GM12878 (cell line): ENCODE measurements around the gene XPNPEP1. TPM values are rescaled to one million over a fixed set of nuclear protein-coding genes. Genes with fewer than 3 reads are reported as not detected.

ENCODE experiments used
- ATAC-seq: fragments of 200-7000 bp; cut with Tn5 transposase; 3 replicates; pipeline ENCODE4 v1.9.1; 2020; ENCODE audit warnings: mild to moderate bottlenecking, moderate library complexity
- BruUV-seq: library from RNA; stranded (reverse); fragments of 400-500 nt; replicated peaks from 2 replicates; lab custom pipeline; 2021; lab: Mats Ljungman, UMichigan
- CTCF ChIA-PET: fragments of 300-600 bp; sonication (Branson Sonifier 250); formaldehyde crosslinking; extraction: SDS; loops from one replicate; lab custom pipeline; 2021; ENCODE audit warnings: inconsistent platforms; lab: Yijun Ruan, JAX
- POLR2A ChIA-PET: fragments of 350-600 bp; formaldehyde crosslinking; extraction: SDS; loops from one replicate; lab custom pipeline; 2021; ENCODE audit warnings: inconsistent platforms; lab: Charles Lee
- RAD21 ChIA-PET: fragments of 300-600 bp; sonication (Branson Sonifier 250); formaldehyde crosslinking; loops from one replicate; lab custom pipeline; 2023; ENCODE audit warnings: antibody characterized with exemption; ENCODE audit not compliant: unreplicated experiment; lab: Charles Lee
- SMC1A ChIA-PET: fragments of 300-600 bp; sonication (Branson Sonifier 250); formaldehyde crosslinking; loops from one replicate; lab custom pipeline; 2023; ENCODE audit not compliant: unreplicated experiment, uncharacterized antibody; lab: Charles Lee
- DNase-seq: peaks from one replicate; pipeline ENCODE4 v3.0.0-alpha.2; 2011; ENCODE audit warnings: low read depth, low spot score
- FAIRE-seq: peaks from 3 replicates; lab custom pipeline; 2011; peaks lifted over from hg19 to GRCh38; lab: Jason Lieb, UNC
- H2AFZ ChIP-seq: 2 replicates; pipeline ENCODE4 v1.6.0; 2011; ENCODE audit warnings: low read depth, low read length, control low read depth; ENCODE audit not compliant: control insufficient read depth
- H3K27ac ChIP-seq: 2 replicates; pipeline ENCODE4 v1.5.1; 2011; ENCODE audit warnings: control low read depth; ENCODE audit not compliant: control insufficient read depth, insufficient read depth
- H3K27me3 ChIP-seq, 2 experiments: replicated peaks in 1 of 2; 2 replicates each; pipeline versions ENCODE4 v1.6.0 to v1.6.1; 2011; ENCODE audit warnings: low read length in 1 of 2; ENCODE audit not compliant: control insufficient read depth in 2 of 2, insufficient read depth in 2 of 2
- H3K36me3 ChIP-seq, 2 experiments: 2 replicates each; pipeline ENCODE4 v1.5.1; 2011; ENCODE audit warnings: low read length in 1 of 2; ENCODE audit not compliant: control insufficient read depth in 2 of 2, insufficient read depth in 2 of 2
- H3K4me1 ChIP-seq: 2 replicates; pipeline ENCODE4 v1.6.1; 2011; ENCODE audit warnings: mild to moderate bottlenecking, low read length, moderate library complexity, mixed read lengths; ENCODE audit not compliant: control insufficient read depth, insufficient read depth
- H3K4me2 ChIP-seq: 2 replicates; pipeline ENCODE4 v1.6.0; 2011; ENCODE audit warnings: control low read depth; ENCODE audit not compliant: control insufficient read depth, insufficient read depth
- H3K4me3 ChIP-seq: fragments of 200-600 bp; sonication (generic); 2 replicates; pipeline ENCODE4 v1.5.1; 2016
- H3K79me2 ChIP-seq: 2 replicates; pipeline ENCODE4 v1.6.0; 2011; ENCODE audit warnings: low read length; ENCODE audit not compliant: control insufficient read depth, insufficient read depth
- H3K9ac ChIP-seq: 2 replicates; pipeline ENCODE4 v1.8.0; 2011; ENCODE audit warnings: low read length, control low read depth, mixed read lengths; ENCODE audit not compliant: control insufficient read depth, insufficient read depth
- H3K9me3 ChIP-seq: replicated peaks from 3 replicates; pipeline ENCODE4 v1.5.1; 2011; ENCODE audit warnings: mild to moderate bottlenecking, low read length; ENCODE audit not compliant: control insufficient read depth, insufficient read depth
- H4K20me1 ChIP-seq: 2 replicates; pipeline ENCODE4 v1.6.0; 2011; ENCODE audit not compliant: control insufficient read depth, insufficient read depth
- BMI1 ChIP-seq: fragments of 450-650 bp; IDR thresholded peaks from 2 replicates; pipeline ENCODE4 v1.6.1; 2016; ENCODE audit warnings: mild to moderate bottlenecking, moderate library complexity, borderline replicate concordance
- BRCA1 ChIP-seq: IDR thresholded peaks from 2 replicates; pipeline ENCODE4 v1.6.1; 2011; ENCODE audit warnings: low read depth, low read length, improper control_type of control experiment
- CREB1 ChIP-seq: IDR thresholded peaks from 2 replicates; pipeline ENCODE4 v1.6.1; 2012; ENCODE audit warnings: low read depth, mild to moderate bottlenecking, inconsistent platforms
- EZH2 ChIP-seq: IDR thresholded peaks from 2 replicates; pipeline ENCODE4 v1.6.1; 2012; ENCODE audit warnings: low read depth, mild to moderate bottlenecking, control low read depth, inconsistent platforms, low read length, borderline replicate concordance; ENCODE audit not compliant: control insufficient read depth
- FOS ChIP-seq: IDR thresholded peaks from 3 replicates; pipeline ENCODE4 v1.6.1; 2011; ENCODE audit warnings: borderline replicate concordance; ENCODE audit not compliant: insufficient read length; ENCODE audit errors: extremely low read depth
- KDM1A ChIP-seq: fragments of 200-600 bp; sonication (generic); IDR thresholded peaks from 2 replicates; pipeline ENCODE4 v1.6.1; 2016; ENCODE audit warnings: borderline replicate concordance
- NRF1 ChIP-seq: conservative IDR thresholded peaks from 2 replicates; pipeline ENCODE4 v1.6.1; 2011; ENCODE audit warnings: mild to moderate bottlenecking, low read depth, low read length, improper control_type of control experiment
- PAX5 ChIP-seq: IDR thresholded peaks from 2 replicates; pipeline ENCODE4 v1.6.1; 2011; ENCODE audit warnings: low read depth, low read length, borderline replicate concordance
- RFX5 ChIP-seq: IDR thresholded peaks from 2 replicates; pipeline ENCODE4 v1.6.1; 2011; ENCODE audit warnings: low read depth, low read length, improper control_type of control experiment
- RUNX3 ChIP-seq: IDR thresholded peaks from 2 replicates; pipeline ENCODE4 v1.6.1; 2012; ENCODE audit warnings: low read length, inconsistent platforms
- SPI1 ChIP-seq: IDR thresholded peaks from 2 replicates; pipeline ENCODE4 v1.6.1; 2011; ENCODE audit warnings: low read depth, mild to moderate bottlenecking, low read length, moderate library complexity, borderline replicate concordance; ENCODE audit not compliant: insufficient read depth
- SUPT20H ChIP-seq: IDR thresholded peaks from 2 replicates; pipeline ENCODE4 v1.6.1; 2011; ENCODE audit warnings: low read depth, mild to moderate bottlenecking, low read length, moderate library complexity, borderline replicate concordance; ENCODE audit not compliant: control insufficient read depth
- TCF12 ChIP-seq: IDR thresholded peaks from 2 replicates; pipeline ENCODE4 v1.6.1; 2011; ENCODE audit warnings: low read depth, mild to moderate bottlenecking, low read length
- WGBS: methylation state at CpG from one replicate; pipeline ENCODE4 v1.1.6; 2016; ENCODE audit warnings: low lambda C conversion rate; ENCODE audit not compliant: insufficient replicate concordance, insufficient coverage; ENCODE audit errors: missing lambda C conversion rate; 5-methylcytosine and 5-hydroxymethylcytosine counted together
- in situ Hi-C: fragments of 300-500 bp; cut with MboI; formaldehyde crosslinking; loops from 9 replicates; pipeline ENCODE4 v1.14.3; 2018; ENCODE audit warnings: mixed read lengths
- intact Hi-C: fragments of 100-400 bp; cut with micrococcal nuclease; formaldehyde crosslinking; loops from one replicate; pipeline ENCODE4 v1.14.2; 2022; ENCODE audit not compliant: unreplicated experiment
- polyA plus RNA-seq, 11 experiments: library from polyadenylated mRNA; depleted of rRNA in 4 of 11; unstranded in 6 of 11; stranded (reverse) in 5 of 11; fragments of >200 nt; fragmentation: Nextera tagmentation in 4 of 11; fragmentation: Illumina TruSeq in 1 of 11; extraction: Ambion mirVana in 4 of 11; extraction: Trizol in 1 of 11; gene quantifications; 1 replicate in 1 of 11; 2 replicates in 10 of 11; pipeline versions ENCODE4 v1.2.1 to v1.2.3, GENCODE V29; 2011 to 2016; ENCODE audit warnings: inconsistent platforms in 2 of 11, missing spikeins in 2 of 11, low read depth in 1 of 11
- total RNA-seq, 4 experiments: library from RNA; depleted of rRNA in 3 of 4; stranded (reverse); fragments of >200 nt in 3 of 4; fragmentation: Illumina TruSeq in 1 of 4; extraction: Trizol in 1 of 4; gene quantifications; 2 replicates each; pipeline versions ENCODE4 v1.2.1 to v1.2.3, GENCODE V29; 2013 to 2021
- TF ChIP-seq, protein P1 (sequence below): fragments of 450-650 bp; IDR thresholded peaks from 2 replicates; pipeline ENCODE4 v1.6.1; 2016; ENCODE audit warnings: mild to moderate bottlenecking
- TF ChIP-seq, protein P2 (sequence below): IDR thresholded peaks from 2 replicates; pipeline ENCODE4 v1.6.1; 2011; ENCODE audit warnings: low read depth, low read length, improper control_type of control experiment, borderline replicate concordance
- TF ChIP-seq, protein P3 (sequence below): fragments of 450-650 bp; formaldehyde crosslinking; IDR thresholded peaks from 2 replicates; pipeline ENCODE4 v1.5.0; 2022; ENCODE audit warnings: mild to moderate bottlenecking, missing genetic modification characterization

The XPNPEP1 gene
- total and polyA plus RNA-seq, 10 of the 15 experiments (the other 5 are each of a cell fraction or from before 2014, with no cell fraction given) = 22.7 to 108 (median 43.5) TPM

GRCh38 chr10:109835257-109835656, 88.1 kb downstream of the XPNPEP1 start (continued):
- TF ChIP-seq, protein P1, sequence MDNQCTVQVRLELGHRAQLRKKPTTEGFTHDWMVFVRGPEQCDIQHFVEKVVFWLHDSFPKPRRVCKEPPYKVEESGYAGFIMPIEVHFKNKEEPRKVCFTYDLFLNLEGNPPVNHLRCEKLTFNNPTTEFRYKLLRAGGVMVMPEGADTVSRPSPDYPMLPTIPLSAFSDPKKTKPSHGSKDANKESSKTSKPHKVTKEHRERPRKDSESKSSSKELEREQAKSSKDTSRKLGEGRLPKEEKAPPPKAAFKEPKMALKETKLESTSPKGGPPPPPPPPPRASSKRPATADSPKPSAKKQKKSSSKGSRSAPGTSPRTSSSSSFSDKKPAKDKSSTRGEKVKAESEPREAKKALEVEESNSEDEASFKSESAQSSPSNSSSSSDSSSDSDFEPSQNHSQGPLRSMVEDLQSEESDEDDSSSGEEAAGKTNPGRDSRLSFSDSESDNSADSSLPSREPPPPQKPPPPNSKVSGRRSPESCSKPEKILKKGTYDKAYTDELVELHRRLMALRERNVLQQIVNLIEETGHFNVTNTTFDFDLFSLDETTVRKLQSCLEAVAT = no peak
- TF ChIP-seq EZH2 (no peak), PAX5 (no peak)

- H2AFZ ChIP-seq = no peak overlapping the region
- H4K20me1 ChIP-seq = no peaks in the 10 kb centered on the region
- no peak overlapping the region for H3K4me2 ChIP-seq
- H3K36me3 ChIP-seq = no peaks in the 10 kb centered on the region
- no peak overlapping the region for H3K4me3 ChIP-seq
- H3K4me1 ChIP-seq = no peaks in the 10 kb centered on the region
- no peak for FAIRE-seq
- in situ Hi-C loops (no loop called here), intact Hi-C loops (no loop called here)
- no peaks in the 10 kb centered on the region for H3K9me3 ChIP-seq
- SMC1A ChIA-PET = no interaction called here
- H3K27ac ChIP-seq = no peak overlapping the region
- no peaks in the 10 kb centered on the region for H3K79me2 ChIP-seq
- no TSS peak for BruUV-seq
- CTCF ChIA-PET = interaction anchor here (1.1 kb wide), 1 partner anchor 20 kb away, joined by 3 read pairs; no protein-coding TSS in a partner anchor
- peaks cover 0 to 2% of the 10 kb centered on the region in 2 experiments; a peak in 1 of 4 replicates for H3K27me3 ChIP-seq
- 44% methylated on average over 9 of the region's 9 CpGs for WGBS
- H3K9ac ChIP-seq = no peak overlapping the region
- no peak for ATAC-seq
- POLR2A ChIA-PET = no interaction called here
- DNase-seq = no peak
- RAD21 ChIA-PET = no interaction called here
- TF ChIP-seq FOS (no peak), RUNX3 (no peak), RFX5 (no peak), TCF12 (no peak), SPI1 (no peak), BRCA1 (no peak), CREB1 (no peak), KDM1A (no peak), SUPT20H (no peak), NRF1 (no peak), BMI1 (no peak)
- TF ChIP-seq, protein P2, sequence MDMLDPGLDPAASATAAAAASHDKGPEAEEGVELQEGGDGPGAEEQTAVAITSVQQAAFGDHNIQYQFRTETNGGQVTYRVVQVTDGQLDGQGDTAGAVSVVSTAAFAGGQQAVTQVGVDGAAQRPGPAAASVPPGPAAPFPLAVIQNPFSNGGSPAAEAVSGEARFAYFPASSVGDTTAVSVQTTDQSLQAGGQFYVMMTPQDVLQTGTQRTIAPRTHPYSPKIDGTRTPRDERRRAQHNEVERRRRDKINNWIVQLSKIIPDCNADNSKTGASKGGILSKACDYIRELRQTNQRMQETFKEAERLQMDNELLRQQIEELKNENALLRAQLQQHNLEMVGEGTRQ = no peak
- TF ChIP-seq, protein P3, sequence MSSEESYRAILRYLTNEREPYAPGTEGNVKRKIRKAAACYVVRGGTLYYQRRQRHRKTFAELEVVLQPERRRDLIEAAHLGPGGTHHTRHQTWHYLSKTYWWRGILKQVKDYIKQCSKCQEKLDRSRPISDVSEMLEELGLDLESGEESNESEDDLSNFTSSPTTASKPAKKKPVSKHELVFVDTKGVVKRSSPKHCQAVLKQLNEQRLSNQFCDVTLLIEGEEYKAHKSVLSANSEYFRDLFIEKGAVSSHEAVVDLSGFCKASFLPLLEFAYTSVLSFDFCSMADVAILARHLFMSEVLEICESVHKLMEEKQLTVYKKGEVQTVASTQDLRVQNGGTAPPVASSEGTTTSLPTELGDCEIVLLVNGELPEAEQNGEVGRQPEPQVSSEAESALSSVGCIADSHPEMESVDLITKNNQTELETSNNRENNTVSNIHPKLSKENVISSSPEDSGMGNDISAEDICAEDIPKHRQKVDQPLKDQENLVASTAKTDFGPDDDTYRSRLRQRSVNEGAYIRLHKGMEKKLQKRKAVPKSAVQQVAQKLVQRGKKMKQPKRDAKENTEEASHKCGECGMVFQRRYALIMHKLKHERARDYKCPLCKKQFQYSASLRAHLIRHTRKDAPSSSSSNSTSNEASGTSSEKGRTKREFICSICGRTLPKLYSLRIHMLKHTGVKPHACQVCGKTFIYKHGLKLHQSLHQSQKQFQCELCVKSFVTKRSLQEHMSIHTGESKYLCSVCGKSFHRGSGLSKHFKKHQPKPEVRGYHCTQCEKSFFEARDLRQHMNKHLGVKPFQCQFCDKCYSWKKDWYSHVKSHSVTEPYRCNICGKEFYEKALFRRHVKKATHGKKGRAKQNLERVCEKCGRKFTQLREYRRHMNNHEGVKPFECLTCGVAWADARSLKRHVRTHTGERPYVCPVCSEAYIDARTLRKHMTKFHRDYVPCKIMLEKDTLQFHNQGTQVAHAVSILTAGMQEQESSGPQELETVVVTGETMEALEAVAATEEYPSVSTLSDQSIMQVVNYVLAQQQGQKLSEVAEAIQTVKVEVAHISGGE (CRISPR knock-in tag) = no peak
These were observed 91.5 kb downstream of the XPNPEP1 start for GRCh38 chr10:109831846-109832245.
